HG02588 (cell line): ENCODE results near the gene CCNY.

Experiments used
- ATAC-seq: cut with Tn5 transposase; IDR thresholded peaks from one replicate; pipeline ENCODE4 v1.9.1; 2021; ENCODE audit warnings: mild to moderate bottlenecking, moderate library complexity; ENCODE audit not compliant: unreplicated experiment

The CCNY gene

DNA sequence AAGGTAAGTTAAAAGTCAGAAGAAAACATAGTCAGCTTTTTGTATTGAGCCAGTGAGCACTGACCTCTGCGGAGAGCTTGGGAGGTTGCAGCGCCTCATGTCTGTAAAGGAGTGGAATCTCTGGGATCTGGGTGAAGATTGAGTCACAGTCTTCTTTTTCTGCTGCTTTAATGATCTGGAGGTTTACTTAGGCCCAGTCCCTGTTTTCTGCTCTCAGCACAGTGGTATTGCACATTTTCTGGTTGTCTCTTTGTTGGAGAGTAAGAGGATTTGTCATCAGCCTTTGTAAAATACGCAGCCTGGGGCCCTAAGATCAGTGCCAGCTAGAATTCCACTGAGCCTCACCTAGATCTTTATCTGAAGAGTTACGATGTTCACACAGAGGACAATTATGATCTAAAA, 210.5 kb downstream of the CCNY start:
- ATAC-seq, result no peak

DNA sequence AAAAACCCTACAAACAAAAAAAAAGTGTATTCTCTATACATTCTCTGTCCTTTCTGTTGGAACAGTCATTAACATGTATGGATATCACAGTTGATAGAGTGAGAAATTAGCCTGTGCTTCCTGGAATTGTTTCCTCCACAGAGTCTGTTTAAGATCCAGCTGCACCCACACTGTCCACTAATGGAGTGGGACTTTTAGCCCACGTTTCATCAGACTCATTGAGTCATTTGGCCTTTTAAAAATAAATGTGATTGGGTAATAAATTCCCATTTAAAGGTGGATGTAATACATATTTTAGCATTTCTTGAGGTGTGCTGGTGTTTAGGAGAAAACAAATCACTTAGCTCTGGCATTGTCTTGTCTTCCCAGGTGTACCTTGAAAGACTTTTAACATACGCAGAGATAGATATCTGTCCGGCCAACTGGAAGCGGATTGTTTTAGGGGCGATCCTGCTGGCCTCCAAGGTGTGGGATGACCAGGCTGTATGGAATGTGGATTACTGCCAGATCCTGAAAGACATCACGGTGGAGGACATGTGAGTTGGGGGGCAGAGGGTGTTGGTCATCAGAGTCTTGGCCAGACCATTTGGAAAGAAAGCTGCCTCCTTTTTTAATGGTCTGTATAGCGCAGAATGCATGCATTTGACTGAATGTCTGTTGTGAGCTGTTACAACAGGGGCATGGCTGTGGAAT, 216.5 kb downstream of the CCNY start:
- no peak for ATAC-seq

DNA sequence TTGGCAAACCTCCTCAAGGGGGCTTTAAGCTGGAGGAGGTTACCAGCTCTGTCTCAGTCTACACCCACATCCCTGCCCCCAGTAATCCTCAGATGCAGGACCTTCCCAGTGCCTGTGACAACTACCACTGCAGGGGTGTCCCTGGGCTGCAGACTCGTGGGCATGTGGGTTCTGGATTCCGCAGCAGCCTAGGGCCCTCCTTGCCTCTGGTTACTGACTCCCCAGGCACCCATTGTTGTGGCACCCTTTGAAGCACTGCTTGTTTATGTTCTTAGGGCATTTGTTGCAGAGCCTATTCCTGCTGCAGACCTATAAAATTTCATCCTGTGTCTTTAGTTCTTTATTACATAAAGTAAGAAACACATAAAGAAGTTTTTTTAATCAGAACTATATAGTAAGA, 217.7 kb downstream of the CCNY start:
- ATAC-seq, result no peak

DNA sequence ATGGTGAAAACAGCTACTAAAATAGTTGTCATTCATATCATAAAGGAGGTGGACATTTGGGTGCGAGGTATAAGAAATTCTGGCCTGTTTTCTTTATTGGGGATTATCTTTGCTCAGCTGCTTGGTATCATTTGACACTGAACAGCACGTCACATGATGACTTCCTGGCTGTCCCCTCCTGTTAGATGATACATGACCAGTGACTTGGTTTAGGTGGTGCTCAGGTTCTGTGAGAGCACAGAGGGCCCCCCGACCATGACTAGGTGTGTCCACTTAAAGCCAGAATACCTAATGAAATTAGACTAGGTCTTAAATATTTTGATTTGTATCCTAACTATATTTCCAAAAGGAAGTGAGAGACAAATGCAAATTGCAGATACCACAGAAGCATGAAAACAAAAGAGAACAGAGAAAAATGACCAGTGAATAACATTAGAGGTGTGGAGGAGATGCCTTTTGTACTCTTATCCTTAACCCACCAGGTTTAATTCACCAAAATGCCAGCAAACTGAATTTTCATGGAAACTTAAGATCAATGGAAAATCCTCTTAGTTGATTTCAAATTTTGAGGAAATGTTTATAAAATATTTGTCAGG, 218.2 kb downstream of the CCNY start:
- ATAC-seq, result peak; percentile 76

DNA sequence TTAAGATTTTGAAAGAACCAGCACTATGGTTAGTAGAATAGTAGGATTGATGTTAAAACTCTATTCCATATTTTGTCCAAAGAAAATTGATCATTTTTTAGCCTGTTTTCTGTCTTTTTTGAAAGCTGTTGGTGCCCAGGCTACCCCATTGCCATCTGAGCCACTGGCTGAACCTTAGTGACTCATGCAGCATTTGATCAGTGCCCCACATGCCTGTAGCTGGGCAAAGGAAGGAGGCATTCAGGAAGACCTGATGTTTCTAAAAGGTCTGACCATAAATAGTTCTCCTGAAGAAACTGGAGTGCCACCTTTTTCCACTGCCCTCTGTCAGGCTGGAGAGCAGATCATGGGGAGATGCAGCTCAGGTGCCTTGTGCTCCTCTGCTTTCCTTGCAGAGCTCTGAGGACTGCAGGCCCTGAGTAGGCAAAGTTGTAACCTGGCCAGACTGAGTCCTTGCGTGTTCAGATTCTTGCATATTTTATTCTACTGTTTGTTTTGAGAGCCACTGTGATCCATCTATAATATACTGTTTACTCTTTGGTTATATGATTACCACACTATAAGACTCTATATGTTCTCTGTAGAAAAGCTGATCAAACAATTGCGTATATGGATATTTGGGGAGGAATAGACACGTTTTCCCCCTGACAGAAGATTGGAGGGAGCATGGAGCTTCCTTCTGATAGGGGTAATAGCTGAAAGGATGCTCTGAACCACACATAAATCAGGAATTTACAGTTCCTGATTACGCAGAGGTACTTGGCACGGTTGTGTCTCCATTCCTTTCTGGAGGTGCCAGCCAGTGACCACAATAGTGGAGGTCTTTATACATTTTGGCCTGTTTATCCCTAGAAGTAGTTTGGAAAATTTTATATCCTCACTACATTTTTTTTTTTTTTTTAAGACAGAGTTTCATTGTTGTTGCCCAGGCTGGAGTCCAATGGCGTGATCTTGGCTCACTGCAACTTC, 219.9 kb downstream of the CCNY start:
- ATAC-seq, result no peak

DNA sequence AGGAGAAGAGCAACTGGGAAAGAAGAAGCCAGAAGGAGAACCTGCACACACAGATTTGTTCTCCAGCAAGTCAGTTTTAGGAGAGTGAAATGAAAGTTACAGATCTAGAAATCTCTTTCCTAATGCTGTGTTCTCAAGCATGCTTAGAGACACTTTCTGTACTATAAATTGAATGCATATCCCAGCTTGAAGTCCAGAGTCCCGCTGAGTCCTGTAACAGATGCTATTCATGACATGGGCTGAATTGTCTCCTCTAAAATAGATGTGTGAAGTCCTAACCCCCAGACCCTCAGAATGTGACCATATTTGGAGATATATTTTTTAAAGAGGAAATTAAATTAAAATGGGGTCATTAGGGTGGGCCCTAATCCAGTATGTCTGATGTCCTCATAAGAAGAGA, 222.0 kb downstream of the CCNY start:
- ATAC-seq, result no peak

DNA sequence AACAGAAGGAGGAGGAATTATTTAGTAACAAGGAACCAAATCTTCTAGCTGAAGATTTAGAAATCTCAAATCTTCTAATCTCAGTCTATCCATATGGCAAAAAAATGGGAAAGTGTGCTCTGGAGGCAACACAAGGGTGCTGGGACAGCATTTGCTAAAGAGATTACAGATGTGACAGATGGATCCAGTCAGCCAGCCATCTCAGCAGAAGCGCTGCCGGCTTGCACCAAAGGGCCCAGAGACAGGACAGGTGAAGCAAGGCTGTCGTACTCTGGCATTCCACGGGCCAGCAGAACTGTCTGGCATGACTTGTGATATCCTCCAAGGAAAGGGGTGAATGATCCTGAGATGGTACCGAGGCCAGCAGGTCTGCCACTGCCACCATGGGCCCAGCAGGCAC, 223.1 kb downstream of the CCNY start:
- no peak for ATAC-seq

DNA sequence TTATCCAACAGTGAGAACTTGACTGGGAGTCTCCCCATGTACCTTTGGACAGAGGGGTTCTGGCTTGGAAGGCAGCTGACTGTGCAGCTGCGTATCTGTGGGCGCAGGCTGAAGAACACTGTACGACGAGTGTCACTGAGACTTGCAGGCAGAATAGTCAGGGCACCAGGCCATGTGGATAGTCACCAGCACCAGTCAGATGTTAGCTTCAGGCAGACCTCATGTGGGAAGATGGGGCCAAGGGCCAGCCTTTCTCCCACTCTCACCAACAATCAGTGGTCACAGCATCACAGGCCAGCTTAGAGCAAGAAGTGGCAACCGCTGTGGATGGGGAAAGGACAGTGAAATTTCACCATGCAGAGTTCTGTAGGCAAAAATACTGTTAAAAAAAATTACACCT, 225.4 kb downstream of the CCNY start:
- no peak for ATAC-seq

DNA sequence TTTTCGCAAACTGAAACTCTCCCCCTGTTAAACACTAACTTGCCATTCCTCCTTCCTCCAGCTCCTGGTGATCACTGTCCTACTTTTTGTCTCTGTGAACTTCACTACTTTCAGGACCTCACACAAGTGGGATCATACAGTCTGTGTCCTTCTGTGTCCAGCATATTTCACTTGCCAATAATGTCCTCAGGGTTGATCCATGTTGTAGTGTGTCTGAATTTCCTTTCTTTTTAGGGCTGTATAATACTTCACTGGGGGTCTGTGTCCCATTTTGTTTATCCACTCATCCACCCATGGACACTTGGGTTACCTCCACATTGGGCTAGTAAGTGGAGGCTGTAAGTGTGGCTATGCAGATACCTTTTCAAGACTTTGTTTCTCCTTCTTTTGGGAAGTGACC, 226.1 kb downstream of the CCNY start:
- no peak for ATAC-seq

DNA sequence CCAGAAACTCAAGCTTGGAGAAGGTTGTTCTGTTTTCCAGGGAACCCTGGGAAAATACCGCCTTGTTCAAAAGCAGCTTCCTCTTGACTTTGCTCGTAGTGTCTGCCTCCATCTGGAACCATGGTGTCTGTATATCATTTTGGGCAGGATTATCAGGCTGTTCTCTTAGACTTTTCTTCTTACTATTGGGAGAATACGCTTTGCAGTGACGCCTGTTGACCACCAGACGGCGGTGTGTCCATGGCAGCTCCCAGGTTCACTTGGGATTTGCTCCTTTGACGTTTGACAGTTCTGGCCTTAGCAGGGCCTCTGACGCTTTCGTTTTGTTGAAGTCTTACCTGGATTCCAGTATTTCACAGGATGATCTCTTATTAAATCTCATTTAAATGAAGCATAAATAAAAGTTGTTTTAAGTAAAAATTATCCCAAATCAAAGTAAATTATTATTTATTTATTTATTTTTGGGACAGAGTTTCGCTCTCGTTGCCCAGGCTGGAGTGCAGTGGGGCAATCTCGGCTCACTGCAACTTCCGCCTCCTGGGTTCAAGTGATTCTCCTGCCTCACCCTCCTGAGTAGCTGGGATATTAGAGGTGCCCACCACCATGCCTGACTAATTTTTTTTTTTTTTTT, 227.1 kb downstream of the CCNY start:
- ATAC-seq, result no peak

DNA sequence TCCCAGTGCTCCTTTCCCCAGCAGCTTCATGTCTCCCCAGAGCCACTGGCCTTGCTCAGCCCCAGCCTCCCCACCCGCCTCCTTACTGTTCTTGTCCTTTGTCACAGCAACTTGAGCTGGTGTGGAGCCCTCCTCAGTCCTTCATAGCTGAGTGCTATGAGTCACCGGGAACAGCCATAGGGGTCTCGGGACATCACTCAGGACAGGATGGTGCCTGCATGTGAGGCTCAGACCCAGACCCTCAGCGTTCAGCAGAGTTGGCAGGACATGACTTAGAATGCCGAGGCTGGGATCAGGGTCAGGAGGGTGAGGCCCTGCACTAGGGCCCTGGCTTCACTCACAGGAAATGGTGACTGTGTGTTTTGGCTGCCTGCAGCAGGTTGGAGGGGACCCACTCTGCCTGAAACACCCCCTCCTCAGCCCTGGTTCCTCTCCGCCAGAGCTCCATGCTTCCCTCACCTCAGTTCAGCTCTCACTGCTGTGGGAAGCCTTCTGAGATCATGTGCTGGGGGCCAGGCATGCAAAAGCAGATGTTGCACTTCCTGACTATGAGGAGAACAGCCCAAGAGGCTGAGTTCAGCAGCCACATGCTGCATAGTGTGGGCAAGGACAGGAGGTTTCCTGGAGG, 228.1 kb downstream of the CCNY start:
- no peak for ATAC-seq

DNA sequence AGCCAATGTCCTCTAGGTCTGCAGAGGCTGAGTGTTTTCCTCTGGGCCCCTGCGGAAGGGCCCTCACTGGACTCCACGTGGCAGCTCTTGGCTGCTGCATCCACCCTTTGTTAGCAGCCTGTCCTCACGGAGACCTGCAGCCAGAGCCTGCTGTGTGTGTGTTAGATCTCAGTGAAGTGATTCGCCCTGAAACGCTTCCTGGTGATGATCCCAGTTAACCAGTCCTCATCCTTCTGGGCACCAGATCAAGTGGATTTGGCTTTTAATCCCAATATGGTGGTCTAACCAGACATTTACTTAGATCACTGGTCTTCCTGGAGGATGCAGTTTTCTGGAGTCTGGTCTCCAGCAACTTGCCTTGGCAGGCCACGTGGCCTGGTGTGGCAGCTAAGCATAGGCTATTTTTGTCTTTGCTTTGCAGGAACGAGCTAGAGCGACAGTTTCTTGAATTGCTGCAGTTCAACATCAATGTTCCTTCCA, 229.3 kb downstream of the CCNY start:
- ATAC-seq, result no peak

DNA sequence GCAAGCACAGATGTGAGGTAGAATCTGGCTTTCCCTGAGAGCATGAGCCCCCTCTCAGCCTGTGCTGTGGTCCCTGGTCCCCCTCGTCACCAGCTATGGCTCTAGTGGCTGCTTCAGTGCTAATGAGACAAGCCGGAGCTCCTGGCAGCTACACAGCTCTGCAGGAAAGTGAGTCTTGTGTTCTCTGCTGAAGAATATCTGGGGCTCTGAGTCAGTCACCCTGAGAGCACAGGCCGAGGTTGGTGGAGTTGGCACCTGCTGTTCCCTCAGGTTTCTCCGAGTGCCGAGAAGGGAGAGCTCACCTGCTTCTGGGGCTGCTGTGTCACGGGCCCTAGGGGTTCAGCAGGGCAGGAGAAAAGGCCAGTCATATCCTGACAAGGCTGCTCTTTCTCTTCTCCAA, 231.6 kb downstream of the CCNY start:
- ATAC-seq, result no peak

DNA sequence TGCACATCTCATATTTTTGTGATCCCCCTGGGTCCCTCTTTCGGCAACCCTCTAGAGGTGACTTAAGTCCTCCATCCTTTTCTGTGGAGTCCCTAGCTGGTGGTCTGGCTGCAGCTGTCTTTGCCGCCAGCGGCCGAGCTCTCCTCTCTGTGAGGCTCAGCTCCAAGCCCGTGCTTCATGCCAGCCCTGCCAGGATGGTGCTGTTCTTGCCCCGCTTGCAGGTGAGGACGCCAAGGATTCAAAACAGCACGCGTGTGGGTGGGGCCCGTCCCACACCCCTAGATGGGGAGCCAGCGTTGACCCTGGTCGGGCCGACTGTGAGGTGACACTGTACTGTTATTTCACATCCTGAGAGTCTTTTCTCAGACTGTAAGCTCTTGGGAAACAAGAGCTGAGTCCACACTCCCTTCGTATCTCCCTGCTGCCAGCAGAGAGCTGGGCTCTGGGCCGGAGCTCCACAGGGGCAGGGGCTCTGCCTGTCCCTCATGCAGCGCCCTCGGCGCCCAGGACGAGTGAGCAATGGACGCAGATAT, 232.2 kb downstream of the CCNY start:
- no peak for ATAC-seq

DNA sequence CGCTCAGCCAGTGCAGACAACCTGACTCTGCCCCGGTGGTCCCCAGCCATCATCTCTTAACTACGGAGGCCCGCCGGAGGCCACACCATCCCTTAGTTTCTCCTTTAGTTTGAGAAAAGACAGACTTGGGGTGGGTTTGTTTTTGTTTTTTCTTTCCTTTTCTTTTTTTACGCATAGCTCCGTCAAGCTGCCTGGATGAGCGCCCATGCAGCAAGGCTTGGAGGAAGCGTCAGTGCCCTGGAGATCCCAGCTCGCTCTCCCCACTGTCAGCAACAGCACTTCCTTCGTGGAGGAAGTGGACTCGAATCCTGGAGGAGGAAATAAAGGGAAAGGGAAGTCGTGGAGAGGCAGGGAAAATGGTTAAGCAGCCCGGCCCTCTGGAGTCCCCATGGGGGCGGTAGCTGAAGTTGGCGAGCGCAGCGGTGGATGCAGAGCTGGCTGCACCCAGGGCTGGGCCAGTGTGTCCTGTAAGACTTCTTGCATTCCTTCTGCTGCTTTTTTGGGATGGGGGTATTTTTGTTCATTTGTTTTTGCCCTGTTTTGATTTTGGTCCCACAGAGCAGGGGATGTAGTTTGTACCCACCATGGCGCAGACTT, 232.9 kb downstream of the CCNY start:
- ATAC-seq, result no peak

DNA sequence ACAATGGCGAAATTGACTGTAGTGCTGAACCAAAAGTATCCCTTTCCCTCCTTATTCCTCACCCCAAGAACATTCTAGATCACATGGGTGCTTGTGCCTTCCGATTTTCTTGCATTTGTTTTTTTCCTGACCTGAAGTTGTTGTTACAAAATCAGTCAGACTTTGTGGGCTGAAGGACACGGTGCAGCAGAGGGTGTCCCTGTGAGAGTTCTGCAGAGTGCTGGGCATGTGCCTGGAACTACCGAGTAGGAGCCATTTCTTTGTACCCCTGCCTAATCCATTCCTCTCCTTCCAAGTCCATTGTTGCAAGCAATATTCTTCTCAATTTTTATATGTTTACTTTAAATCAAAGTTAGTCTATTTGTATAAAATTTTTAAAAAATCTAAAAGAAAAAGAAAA, 233.5 kb downstream of the CCNY start:
- ATAC-seq, result no peak

DNA sequence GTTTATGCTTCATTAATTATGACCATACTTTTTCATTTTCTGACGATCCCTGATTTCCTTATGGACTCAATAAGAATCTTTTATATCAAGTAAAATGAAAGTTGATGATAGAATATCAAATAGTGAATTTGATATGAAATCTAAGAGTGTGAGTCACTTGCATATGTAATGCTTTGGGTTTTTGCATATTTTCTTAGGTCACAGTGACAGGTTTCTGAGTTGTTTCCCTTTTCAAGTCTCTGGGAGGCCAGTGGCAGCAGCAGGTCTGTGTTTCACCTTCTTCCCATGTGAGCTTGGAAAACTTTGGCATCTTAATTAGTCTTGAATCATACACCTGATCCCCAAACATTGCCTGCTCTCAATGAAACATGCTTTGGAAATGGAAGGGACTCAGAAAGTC, 234.1 kb downstream of the CCNY start:
- ATAC-seq, result no peak

DNA sequence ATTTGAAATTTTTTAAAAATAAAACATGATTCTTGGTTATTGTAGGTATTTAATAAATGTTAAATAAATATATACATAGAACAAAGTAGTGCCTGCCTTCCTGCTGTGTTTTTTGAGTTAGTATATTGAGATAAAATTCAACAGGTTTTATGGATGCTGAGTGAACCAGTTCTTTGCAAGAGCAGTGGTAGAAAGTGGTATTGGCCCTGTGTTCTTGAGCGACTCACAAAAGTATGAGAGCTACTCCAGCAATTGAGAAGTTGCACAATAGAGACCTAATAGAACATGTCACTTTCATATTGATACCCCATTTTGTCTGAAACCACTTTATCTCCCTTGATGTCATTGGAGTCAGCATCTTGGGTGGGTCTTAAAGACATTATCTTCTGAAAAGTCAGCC, 236.3 kb downstream of the CCNY start:
- ATAC-seq, result no peak

DNA sequence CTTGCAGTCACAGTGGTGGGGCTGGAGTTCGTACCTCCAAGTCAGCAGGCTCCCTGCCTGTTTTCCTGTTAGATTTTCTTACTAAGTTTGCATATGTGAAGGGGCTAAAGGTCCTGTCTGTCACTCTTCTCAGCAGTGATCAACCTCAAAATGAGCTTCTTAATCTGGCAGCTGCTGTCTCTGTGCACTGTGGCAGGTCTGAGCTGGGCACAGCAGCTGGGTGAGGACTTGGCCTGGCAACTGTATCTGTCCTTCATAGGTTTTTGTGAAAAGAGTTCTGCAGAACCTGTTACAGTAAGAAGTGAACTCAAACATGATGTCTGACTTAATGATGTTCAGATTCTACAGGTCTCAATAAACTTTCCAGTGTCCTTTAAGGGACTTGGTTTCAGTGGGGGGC, 237.5 kb downstream of the CCNY start:
- ATAC-seq, result no peak

DNA sequence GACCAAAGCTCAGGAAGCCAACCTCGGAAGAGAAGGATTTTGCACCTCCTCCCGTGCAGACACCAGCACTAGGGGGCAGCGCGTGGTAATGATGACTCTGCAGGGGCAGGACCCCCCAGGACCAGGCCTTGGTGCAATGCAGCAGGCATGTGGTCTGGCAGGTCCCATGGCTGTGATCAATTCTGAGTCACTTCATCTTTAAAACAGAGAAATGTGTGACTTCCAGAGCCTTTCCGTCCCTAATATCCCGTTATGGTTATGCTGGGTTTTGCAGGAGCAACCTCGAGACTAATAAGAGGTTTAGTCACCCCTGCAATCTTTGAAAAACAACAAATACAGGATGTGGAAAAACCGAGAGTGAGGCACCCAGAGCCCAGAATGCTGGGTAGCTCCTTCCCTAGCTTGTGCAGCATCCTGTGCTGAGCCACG, 238.6 kb downstream of the CCNY start:
- ATAC-seq, result no peak
